ENCODE measurements around the gene PGAP2.
"Not testable (repeated sequence)": the region's sequence is repeated elsewhere in the genome, so short reads cannot be mapped to it uniquely, and the experiment has no call there.

DNA sequence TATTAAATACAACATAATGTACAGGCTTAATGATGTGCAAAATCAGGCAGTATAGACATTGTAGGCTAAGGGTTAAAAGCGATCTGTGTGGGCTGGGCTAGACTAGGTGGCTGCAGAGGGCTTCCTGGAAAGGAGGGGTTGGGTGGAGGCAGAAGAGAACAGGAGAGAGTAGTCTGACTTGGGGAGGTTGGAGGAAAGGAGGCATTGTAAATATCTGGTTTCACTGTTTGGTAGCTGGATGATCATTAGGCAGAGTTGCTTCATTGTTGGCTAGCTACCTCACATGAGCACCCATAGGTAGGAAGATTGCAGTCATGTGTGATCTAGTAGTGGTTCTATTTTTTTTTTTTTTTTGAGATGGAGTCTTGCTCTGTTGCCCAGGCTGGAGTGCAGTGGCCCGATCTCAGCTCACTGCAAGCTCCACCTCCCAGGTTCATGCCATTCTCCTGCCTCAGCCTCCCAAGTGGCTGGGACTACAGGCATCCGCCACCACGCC lies 52.6 kb downstream of the PGAP2 start:
- TF ChIP-seq SIN3A (IDR thresholded peaks at IDR 0.05; ENCODE audit: borderline replicate concordance, low read depth, low read length); HMGXB4 (CRISPR knock-in tag; IDR thresholded peaks at IDR 0.05; ENCODE audit: borderline replicate concordance in 1 of 2, low read depth in 1 of 2); NCOR1 (IDR thresholded peaks at IDR 0.05; ENCODE audit: borderline replicate concordance, low read length); MXI1 (IDR thresholded peaks at IDR 0.05; ENCODE audit: borderline replicate concordance, low read depth, low read length); RFXANK (CRISPR knock-in tag; IDR thresholded peaks at IDR 0.05): not testable (repeated sequence)

All from HepG2 (cell line).